A673 (cell line): ENCODE measurements around the gene SCAMP3. TPM values are rescaled to one million over a fixed set of nuclear protein-coding genes. Genes with fewer than 3 reads are reported as not detected.
"Not testable (repeated sequence)": the region's sequence is repeated elsewhere in the genome, so short reads cannot be mapped to it uniquely, and the experiment has no call there.

ENCODE experiments used
- BruUV-seq: library from RNA; stranded (reverse); fragments of 400-500 nt; replicated peaks from 2 replicates; lab custom pipeline; 2021; lab: Mats Ljungman, UMichigan
- CTCF ChIA-PET: fragments of 300-600 bp; sonication (Branson Sonifier 250); formaldehyde crosslinking; loops from one replicate; lab custom pipeline; 2022; ENCODE audit warnings: antibody characterized with exemption; lab: Charles Lee
- POLR2A ChIA-PET: fragments of 300-600 bp; sonication (Branson Sonifier 250); formaldehyde crosslinking; loops from one replicate; lab custom pipeline; 2022; ENCODE audit warnings: antibody characterized with exemption; ENCODE audit not compliant: low non-redundant PET; lab: Charles Lee
- DNase-seq: peaks from one replicate; pipeline ENCODE4 v3.0.0-alpha.2; 2015; ENCODE audit warnings: low spot score
- H3K27ac ChIP-seq: fragments of 200-600 bp; sonication (generic); 2 replicates; pipeline ENCODE4 v1.5.1; 2016; ENCODE audit warnings: mixed run types, low read depth, mild to moderate bottlenecking, mixed read lengths, antibody characterized with exemption, low read length; ENCODE audit not compliant: poor library complexity, severe bottlenecking
- H3K27me3 ChIP-seq: fragments of 200-600 bp; sonication (generic); replicated peaks from 2 replicates; pipeline ENCODE4 v1.6.1; 2017; ENCODE audit warnings: mixed run types, low read depth, mild to moderate bottlenecking, mixed read lengths, antibody characterized with exemption, low read length; ENCODE audit not compliant: insufficient read depth, poor library complexity
- H3K36me3 ChIP-seq: fragments of 200-600 bp; sonication (generic); 2 replicates; pipeline ENCODE4 v1.6.1; 2016; ENCODE audit warnings: mixed run types, mild to moderate bottlenecking, mixed read lengths, antibody characterized with exemption, low read length; ENCODE audit not compliant: insufficient read depth, poor library complexity, severe bottlenecking
- H3K4me1 ChIP-seq: fragments of 200-600 bp; sonication (generic); 2 replicates; pipeline ENCODE4 v1.6.1; 2017; ENCODE audit warnings: mixed run types, mild to moderate bottlenecking, mixed read lengths, antibody characterized with exemption, low read length; ENCODE audit not compliant: insufficient read depth, poor library complexity, severe bottlenecking
- H3K4me3 ChIP-seq: fragments of 200-600 bp; sonication (generic); 2 replicates; pipeline ENCODE4 v1.5.1; 2016; ENCODE audit warnings: low read depth, mixed run types, mild to moderate bottlenecking, mixed read lengths, low read length; ENCODE audit not compliant: poor library complexity, severe bottlenecking
- H3K9me3 ChIP-seq: fragments of 200-600 bp; sonication (generic); 2 replicates; pipeline ENCODE4 v1.6.1; 2016; ENCODE audit warnings: mixed run types, low read depth, mild to moderate bottlenecking, mixed read lengths, antibody characterized with exemption, low read length; ENCODE audit not compliant: poor library complexity, severe bottlenecking
- EZH2 ChIP-seq: fragments of 200-600 bp; sonication (generic); IDR thresholded peaks from 2 replicates; pipeline ENCODE4 v1.6.1; 2017; ENCODE audit warnings: borderline replicate concordance, low read depth, mild to moderate bottlenecking, mixed read lengths, antibody characterized with exemption, low read length; ENCODE audit not compliant: poor library complexity, severe bottlenecking
- intact Hi-C: fragments of 100-400 bp; cut with micrococcal nuclease; formaldehyde crosslinking; loops from one replicate; pipeline ENCODE4 v1.10.0; 2022; ENCODE audit not compliant: unreplicated experiment
- total RNA-seq: library from RNA; stranded (reverse); gene quantifications from 2 replicates; pipeline ENCODE4 v1.2.3, GENCODE V29; 2021
- TF ChIP-seq, protein P1 (sequence below): fragments of 300-800, 200-600 bp; sonication (generic); conservative IDR thresholded peaks from 2 replicates; pipeline ENCODE4 v1.5.1; 2017; ENCODE audit warnings: low read depth, mild to moderate bottlenecking, antibody characterized with exemption, low read length, moderate library complexity, mixed read lengths

Gene SCAMP3
- total RNA-seq, 1 experiment from 2014 or later, result 115 TPM

DNA sequence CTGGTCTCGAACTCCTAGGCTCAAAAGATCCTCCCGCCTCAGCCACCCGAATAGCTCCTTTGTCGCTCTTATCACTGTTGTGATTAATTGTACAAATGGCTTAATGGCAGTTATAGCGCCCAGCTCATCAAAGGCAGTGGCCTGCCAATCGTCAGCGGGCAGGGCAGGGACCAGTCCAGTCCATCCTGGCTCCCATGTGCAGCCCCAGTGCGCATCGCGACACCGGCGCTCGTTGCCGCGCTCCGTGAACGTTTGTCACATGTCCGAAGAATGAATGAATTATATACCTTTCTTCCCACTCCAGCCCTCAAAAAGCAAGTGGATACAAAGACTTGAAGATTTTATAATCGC lies 35.3 kb downstream of the SCAMP3 start:
- DNase-seq, result peak; percentile 73
- peak overlapping the region; percentile 59 for H3K4me3 ChIP-seq
- H3K27ac ChIP-seq, result peak overlapping the region; percentile 91
- TF ChIP-seq EZH2, result no peak
- TF ChIP-seq, protein P1, sequence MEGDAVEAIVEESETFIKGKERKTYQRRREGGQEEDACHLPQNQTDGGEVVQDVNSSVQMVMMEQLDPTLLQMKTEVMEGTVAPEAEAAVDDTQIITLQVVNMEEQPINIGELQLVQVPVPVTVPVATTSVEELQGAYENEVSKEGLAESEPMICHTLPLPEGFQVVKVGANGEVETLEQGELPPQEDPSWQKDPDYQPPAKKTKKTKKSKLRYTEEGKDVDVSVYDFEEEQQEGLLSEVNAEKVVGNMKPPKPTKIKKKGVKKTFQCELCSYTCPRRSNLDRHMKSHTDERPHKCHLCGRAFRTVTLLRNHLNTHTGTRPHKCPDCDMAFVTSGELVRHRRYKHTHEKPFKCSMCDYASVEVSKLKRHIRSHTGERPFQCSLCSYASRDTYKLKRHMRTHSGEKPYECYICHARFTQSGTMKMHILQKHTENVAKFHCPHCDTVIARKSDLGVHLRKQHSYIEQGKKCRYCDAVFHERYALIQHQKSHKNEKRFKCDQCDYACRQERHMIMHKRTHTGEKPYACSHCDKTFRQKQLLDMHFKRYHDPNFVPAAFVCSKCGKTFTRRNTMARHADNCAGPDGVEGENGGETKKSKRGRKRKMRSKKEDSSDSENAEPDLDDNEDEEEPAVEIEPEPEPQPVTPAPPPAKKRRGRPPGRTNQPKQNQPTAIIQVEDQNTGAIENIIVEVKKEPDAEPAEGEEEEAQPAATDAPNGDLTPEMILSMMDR, result 0 out of 2 replicates have a peak, but pooled peaks have one; percentile 41
- no peaks in the 10 kb centered on the region for H3K9me3 ChIP-seq
- BruUV-seq, result TSS peak; percentile 89
- peaks cover 20% of the 10 kb centered on the region for H3K4me1 ChIP-seq
- H3K36me3 ChIP-seq, result no peaks in the 10 kb centered on the region
- H3K27me3 ChIP-seq, result no peaks in the 10 kb centered on the region
- ChIA-PET POLR2A (interaction anchor here (1.0 kb wide), 1 partner anchor 18 kb away, joined by 4 read pairs; no protein-coding TSS in a partner anchor), CTCF (interaction anchor here (1.3 kb wide), 1 partner anchor 20 kb away, joined by 4 read pairs; no protein-coding TSS in a partner anchor)
- intact Hi-C loops, result loop anchor here (2.0 kb wide), 1 partner anchor 50 kb away; the partner anchor contains the start of gene HCN3

GRCh38 chr1:155226188-155226909 lies 35.8 kb downstream of the SCAMP3 start:
- no peak for TF ChIP-seq EZH2
- TF ChIP-seq, protein P1, result peak; percentile 78
- peak overlapping the region; percentile 91 for H3K27ac ChIP-seq
- peaks cover 20% of the 10 kb centered on the region for H3K4me1 ChIP-seq
- ChIA-PET CTCF (interaction anchor here (1.3 kb wide), 1 partner anchor 19 kb away, joined by 4 read pairs; no protein-coding TSS in a partner anchor), POLR2A (interaction anchor here (1.0 kb wide), 1 partner anchor 17 kb away, joined by 4 read pairs; no protein-coding TSS in a partner anchor)
- H3K4me3 ChIP-seq, result peak overlapping the region; percentile 59
- H3K9me3 ChIP-seq, result no peaks in the 10 kb centered on the region
- no peaks in the 10 kb centered on the region for H3K36me3 ChIP-seq
- DNase-seq, result peak; percentile 94
- BruUV-seq, result no TSS peak
- intact Hi-C loops, result loop anchor here (2.0 kb wide), 1 partner anchor 50 kb away; the partner anchor contains the start of gene HCN3
- H3K27me3 ChIP-seq, result no peaks in the 10 kb centered on the region

GRCh38 chr1:155225404-155225759 lies 36.8 kb downstream of the SCAMP3 start:
- H3K36me3 ChIP-seq, H3K9me3 ChIP-seq, intact Hi-C loops, BruUV-seq, POLR2A ChIA-PET, CTCF ChIA-PET, DNase-seq, H3K27me3 ChIP-seq: not testable (repeated sequence)
- H3K4me1 ChIP-seq, result peaks cover 20% of the 10 kb centered on the region
- peak overlapping the region; percentile 91 for H3K27ac ChIP-seq
- H3K4me3 ChIP-seq, result peak overlapping the region; percentile 59
